Hepatocyte (in vitro differentiated cells): Measurements from ENCODE around the gene SLC12A1.

ENCODE experiments used
- EZH2 ChIP-seq: fragments of 200-600 bp; sonication (generic); IDR thresholded peaks from 2 replicates; pipeline ENCODE4 v1.6.1; 2016; ENCODE audit warnings: antibody characterized with exemption, mild to moderate bottlenecking, borderline replicate concordance
- TF ChIP-seq, protein P1 (sequence below): fragments of 200-600 bp; sonication (generic); IDR thresholded peaks from 2 replicates; pipeline ENCODE4 v1.5.1; 2016; ENCODE audit warnings: antibody characterized with exemption, mild to moderate bottlenecking; ENCODE audit not compliant: poor library complexity

DNA sequence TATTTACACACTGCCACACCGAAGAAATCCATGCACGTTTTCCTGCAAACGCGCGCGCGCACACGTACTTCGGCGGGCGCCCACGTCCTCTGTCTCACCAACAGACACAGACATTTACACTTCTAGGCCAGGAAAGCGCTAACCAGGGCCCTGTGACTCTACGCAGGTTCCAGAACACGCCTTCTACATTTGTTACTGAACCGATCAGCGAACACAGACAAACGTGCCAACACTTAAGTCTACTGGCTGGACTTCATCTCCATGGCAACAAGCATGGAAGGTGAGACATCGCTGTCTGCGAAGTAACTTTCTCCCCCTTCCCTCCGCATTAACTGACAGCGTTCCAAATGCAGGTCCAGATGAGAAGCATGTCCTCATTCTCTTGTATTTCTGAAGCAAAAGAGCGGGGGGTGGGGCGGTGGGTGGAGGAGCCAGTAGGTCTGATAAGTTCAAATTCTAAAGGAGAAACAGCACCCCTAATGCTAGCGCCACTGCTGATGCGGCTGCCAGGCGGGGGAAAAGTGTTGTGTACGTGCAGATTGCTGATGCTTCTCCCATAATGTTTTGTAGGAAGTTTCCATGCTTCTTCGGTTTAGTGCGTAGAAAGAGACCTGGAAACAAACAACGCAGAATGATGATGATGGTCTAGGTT, 14.4 kb upstream of the SLC12A1 start, which contains the start of gene CTXN2:
- TF ChIP-seq, protein P1, sequence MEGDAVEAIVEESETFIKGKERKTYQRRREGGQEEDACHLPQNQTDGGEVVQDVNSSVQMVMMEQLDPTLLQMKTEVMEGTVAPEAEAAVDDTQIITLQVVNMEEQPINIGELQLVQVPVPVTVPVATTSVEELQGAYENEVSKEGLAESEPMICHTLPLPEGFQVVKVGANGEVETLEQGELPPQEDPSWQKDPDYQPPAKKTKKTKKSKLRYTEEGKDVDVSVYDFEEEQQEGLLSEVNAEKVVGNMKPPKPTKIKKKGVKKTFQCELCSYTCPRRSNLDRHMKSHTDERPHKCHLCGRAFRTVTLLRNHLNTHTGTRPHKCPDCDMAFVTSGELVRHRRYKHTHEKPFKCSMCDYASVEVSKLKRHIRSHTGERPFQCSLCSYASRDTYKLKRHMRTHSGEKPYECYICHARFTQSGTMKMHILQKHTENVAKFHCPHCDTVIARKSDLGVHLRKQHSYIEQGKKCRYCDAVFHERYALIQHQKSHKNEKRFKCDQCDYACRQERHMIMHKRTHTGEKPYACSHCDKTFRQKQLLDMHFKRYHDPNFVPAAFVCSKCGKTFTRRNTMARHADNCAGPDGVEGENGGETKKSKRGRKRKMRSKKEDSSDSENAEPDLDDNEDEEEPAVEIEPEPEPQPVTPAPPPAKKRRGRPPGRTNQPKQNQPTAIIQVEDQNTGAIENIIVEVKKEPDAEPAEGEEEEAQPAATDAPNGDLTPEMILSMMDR = no peak
- no peak for TF ChIP-seq EZH2
